Lower leg skin (tissue), 3 donors: ENCODE data around the gene DEFB127.

ENCODE experiments used
- POLR2A ChIP-seq, 2 donors: fragments of 450-650 bp; IDR thresholded peaks; one replicate each; pipeline ENCODE4 v1.6.1; 2016 to 2017; ENCODE audit warnings: antibody characterized with exemption in 2 of 2, mild to moderate bottlenecking in 1 of 2, moderate library complexity in 1 of 2
- TF ChIP-seq, protein P1 (sequence below), 3 donors: fragments of 450-650 bp; IDR thresholded peaks; one replicate each; pipeline ENCODE4 v1.5.1; 2016; ENCODE audit warnings: antibody characterized with exemption in 3 of 3, mild to moderate bottlenecking in 3 of 3, moderate library complexity in 2 of 3

DNA sequence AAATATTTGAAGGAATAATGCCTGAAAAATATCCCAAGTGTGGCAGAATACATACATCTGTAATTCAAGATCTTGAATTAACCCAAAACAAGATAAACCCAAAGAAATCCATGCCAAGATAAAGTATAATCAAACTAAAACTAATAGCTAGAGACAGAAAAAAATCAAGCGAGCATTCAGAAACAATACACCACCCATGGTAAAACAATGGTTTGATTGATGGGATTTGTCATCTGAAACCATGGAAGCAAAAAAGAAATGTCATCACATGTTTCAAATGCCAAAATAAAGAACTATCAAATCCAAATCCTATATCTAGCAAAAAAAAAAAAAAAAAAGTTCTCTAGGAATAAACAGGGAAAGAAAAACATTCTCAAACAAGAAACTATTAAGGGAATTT, 5.1 kb upstream of the DEFB127 start:
- TF ChIP-seq, protein P1, sequence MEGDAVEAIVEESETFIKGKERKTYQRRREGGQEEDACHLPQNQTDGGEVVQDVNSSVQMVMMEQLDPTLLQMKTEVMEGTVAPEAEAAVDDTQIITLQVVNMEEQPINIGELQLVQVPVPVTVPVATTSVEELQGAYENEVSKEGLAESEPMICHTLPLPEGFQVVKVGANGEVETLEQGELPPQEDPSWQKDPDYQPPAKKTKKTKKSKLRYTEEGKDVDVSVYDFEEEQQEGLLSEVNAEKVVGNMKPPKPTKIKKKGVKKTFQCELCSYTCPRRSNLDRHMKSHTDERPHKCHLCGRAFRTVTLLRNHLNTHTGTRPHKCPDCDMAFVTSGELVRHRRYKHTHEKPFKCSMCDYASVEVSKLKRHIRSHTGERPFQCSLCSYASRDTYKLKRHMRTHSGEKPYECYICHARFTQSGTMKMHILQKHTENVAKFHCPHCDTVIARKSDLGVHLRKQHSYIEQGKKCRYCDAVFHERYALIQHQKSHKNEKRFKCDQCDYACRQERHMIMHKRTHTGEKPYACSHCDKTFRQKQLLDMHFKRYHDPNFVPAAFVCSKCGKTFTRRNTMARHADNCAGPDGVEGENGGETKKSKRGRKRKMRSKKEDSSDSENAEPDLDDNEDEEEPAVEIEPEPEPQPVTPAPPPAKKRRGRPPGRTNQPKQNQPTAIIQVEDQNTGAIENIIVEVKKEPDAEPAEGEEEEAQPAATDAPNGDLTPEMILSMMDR (IDR thresholded peaks at IDR 0.05), result no peak
- TF ChIP-seq POLR2A (IDR thresholded peaks at IDR 0.05), result no peak
